K562 (cell line): ENCODE measurements around the gene PRRT2. TPM values are rescaled to one million over a fixed set of nuclear protein-coding genes. Genes with fewer than 3 reads are reported as not detected.

Experiments used
- ATF6 ChIP-seq: sonication (generic); formaldehyde crosslinking; IDR thresholded peaks from 2 replicates; pipeline ENCODE4 v1.4.0; 2020; ENCODE audit warnings: mild to moderate bottlenecking, missing genetic modification reagents
- BMI1 ChIP-seq: fragments of 150-350 bp; IDR thresholded peaks from 2 replicates; pipeline ENCODE4 v1.6.1; 2014; ENCODE audit warnings: low read length
- CTCFL ChIP-seq: IDR thresholded peaks from 2 replicates; pipeline ENCODE4 v1.6.1; 2011; ENCODE audit warnings: borderline replicate concordance, low read depth, mild to moderate bottlenecking, moderate library complexity, low read length; ENCODE audit not compliant: insufficient read depth, poor library complexity, severe bottlenecking
- ETS1 ChIP-seq: conservative IDR thresholded peaks from 2 replicates; pipeline ENCODE4 v1.6.1; 2011; ENCODE audit warnings: low read depth, mild to moderate bottlenecking, low read length; ENCODE audit not compliant: control insufficient read depth
- GATA2 ChIP-seq: sonication (generic); formaldehyde crosslinking; IDR thresholded peaks from 2 replicates; pipeline ENCODE4 v1.4.0; 2020; ENCODE audit warnings: mild to moderate bottlenecking, missing genetic modification reagents
- HDGF ChIP-seq: fragments of 450-650 bp; IDR thresholded peaks from 2 replicates; pipeline ENCODE4 v1.6.1; 2016
- PCBP1 ChIP-seq: fragments of 200-400 bp; formaldehyde crosslinking; IDR thresholded peaks from 2 replicates; pipeline ENCODE4 v1.6.1; 2018; ENCODE audit warnings: mild to moderate bottlenecking, low read depth, low read length; ENCODE audit not compliant: poor library complexity, severe bottlenecking
- POLR3A ChIP-seq: IDR thresholded peaks from 2 replicates; pipeline ENCODE4 v1.6.1; 2011; ENCODE audit warnings: borderline replicate concordance, mild to moderate bottlenecking, moderate library complexity; ENCODE audit not compliant: insufficient read length, insufficient read depth; ENCODE audit errors: extremely low read depth
- TBL1XR1 ChIP-seq, 2 experiments: IDR thresholded peaks; 2 replicates each; pipeline ENCODE4 v1.6.1; 2012; ENCODE audit warnings: improper control_type of control experiment in 2 of 2, low read length in 2 of 2, mild to moderate bottlenecking in 1 of 2
- UBTF ChIP-seq, 2 experiments: IDR thresholded peaks; 2 replicates each; pipeline ENCODE4 v1.6.1; 2012; ENCODE audit warnings: improper control_type of control experiment in 2 of 2, low read depth in 2 of 2, low read length in 2 of 2, borderline replicate concordance in 1 of 2
- ZNF354B ChIP-seq: fragments of 250-450 bp; sonication (Bioruptor Pico); IDR thresholded peaks from 2 replicates; pipeline ENCODE4 v1.4.0; 2020
- polyA plus RNA-seq, 8 experiments: library from polyadenylated mRNA; depleted of rRNA in 4 of 8; stranded (reverse) in 5 of 8; unstranded in 3 of 8; fragments of >200 nt; fragmentation: Nextera tagmentation in 2 of 8; fragmentation: Illumina TruSeq in 1 of 8; extraction: Ambion mirVana in 2 of 8; extraction: Trizol in 1 of 8; gene quantifications; 2 replicates each; pipeline versions ENCODE4 v1.2.1 to v1.2.3, GENCODE V29; 2011 to 2014; ENCODE audit warnings: inconsistent platforms in 1 of 8, missing spikeins in 1 of 8
- total RNA-seq, 7 experiments: library from RNA; depleted of rRNA in 6 of 7; stranded (reverse); fragments of >200 nt in 6 of 7; fragmentation: Illumina TruSeq in 2 of 7; extraction: Trizol in 2 of 7; gene quantifications; 2 replicates each; pipeline versions ENCODE4 v1.2.1 to v1.2.3, GENCODE V29; 2011 to 2021; ENCODE audit warnings: low replicate concordance in 1 of 7
- TF ChIP-seq, protein P1 (sequence below): fragments of 250-450 bp; sonication (Bioruptor Pico); IDR thresholded peaks from 2 replicates; pipeline ENCODE4 v1.4.0; 2020

The PRRT2 gene
- total and polyA plus RNA-seq, 9 of the 15 experiments (the other 6 are each of a cell fraction or from before 2014, with no cell fraction given): 0.11 to 1.0 (median 0.42) TPM; not detected in 2

DNA sequence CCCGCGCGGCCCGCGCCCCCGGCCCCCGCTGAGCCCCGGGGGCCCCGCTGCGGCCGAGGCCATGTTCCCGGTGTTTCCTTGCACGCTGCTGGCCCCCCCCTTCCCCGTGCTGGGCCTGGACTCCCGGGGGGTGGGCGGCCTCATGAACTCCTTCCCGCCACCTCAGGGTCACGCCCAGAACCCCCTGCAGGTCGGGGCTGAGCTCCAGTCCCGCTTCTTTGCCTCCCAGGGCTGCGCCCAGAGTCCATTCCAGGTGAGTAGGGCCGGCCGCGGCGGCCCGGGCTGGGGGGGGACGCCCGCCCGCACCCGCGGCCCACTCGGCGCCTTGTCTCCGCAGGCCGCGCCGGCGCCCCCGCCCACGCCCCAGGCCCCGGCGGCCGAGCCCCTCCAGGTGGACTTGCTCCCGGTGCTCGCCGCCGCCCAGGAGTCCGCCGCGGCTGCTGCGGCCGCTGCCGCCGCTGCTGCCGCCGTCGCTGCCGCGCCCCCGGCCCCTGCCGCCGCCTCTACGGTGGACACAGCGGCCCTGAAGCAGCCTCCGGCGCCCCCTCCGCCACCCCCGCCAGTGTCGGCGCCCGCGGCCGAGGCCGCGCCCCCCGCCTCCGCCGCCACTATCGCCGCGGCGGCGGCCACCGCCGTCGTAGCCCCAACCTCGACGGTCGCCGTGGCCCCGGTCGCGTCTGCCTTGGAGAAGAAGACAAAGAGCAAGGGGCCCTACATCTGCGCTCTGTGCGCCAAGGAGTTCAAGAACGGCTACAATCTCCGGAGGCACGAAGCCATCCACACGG, 5.2 kb upstream of the PRRT2 start (continued):
- TF ChIP-seq, protein P1, sequence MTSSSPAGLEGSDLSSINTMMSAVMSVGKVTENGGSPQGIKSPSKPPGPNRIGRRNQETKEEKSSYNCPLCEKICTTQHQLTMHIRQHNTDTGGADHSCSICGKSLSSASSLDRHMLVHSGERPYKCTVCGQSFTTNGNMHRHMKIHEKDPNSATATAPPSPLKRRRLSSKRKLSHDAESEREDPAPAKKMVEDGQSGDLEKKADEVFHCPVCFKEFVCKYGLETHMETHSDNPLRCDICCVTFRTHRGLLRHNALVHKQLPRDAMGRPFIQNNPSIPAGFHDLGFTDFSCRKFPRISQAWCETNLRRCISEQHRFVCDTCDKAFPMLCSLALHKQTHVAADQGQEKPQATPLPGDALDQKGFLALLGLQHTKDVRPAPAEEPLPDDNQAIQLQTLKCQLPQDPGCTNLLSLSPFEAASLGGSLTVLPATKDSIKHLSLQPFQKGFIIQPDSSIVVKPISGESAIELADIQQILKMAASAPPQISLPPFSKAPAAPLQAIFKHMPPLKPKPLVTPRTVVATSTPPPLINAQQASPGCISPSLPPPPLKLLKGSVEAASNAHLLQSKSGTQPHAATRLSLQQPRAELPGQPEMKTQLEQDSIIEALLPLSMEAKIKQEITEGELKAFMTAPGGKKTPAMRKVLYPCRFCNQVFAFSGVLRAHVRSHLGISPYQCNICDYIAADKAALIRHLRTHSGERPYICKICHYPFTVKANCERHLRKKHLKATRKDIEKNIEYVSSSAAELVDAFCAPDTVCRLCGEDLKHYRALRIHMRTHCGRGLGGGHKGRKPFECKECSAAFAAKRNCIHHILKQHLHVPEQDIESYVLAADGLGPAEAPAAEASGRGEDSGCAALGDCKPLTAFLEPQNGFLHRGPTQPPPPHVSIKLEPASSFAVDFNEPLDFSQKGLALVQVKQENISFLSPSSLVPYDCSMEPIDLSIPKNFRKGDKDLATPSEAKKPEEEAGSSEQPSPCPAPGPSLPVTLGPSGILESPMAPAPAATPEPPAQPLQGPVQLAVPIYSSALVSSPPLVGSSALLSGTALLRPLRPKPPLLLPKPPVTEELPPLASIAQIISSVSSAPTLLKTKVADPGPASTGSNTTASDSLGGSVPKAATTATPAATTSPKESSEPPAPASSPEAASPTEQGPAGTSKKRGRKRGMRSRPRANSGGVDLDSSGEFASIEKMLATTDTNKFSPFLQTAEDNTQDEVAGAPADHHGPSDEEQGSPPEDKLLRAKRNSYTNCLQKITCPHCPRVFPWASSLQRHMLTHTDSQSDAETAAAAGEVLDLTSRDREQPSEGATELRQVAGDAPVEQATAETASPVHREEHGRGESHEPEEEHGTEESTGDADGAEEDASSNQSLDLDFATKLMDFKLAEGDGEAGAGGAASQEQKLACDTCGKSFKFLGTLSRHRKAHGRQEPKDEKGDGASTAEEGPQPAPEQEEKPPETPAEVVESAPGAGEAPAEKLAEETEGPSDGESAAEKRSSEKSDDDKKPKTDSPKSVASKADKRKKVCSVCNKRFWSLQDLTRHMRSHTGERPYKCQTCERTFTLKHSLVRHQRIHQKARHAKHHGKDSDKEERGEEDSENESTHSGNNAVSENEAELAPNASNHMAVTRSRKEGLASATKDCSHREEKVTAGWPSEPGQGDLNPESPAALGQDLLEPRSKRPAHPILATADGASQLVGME (CRISPR knock-in tag): no peak
- TF ChIP-seq CTCFL: peak; percentile 1
- peak; percentile 63 for TF ChIP-seq PCBP1
- TF ChIP-seq UBTF (IDR thresholded peaks at IDR 0.05; ENCODE audit: borderline replicate concordance in 1 of 2, low read depth in 2 of 2, low read length in 2 of 2): peak in 1 of 2 experiments; percentile 47; a peak in 1 of 4 replicates
- no peak for TF ChIP-seq BMI1
- TF ChIP-seq HDGF: no peak
- no peak for TF ChIP-seq ZNF354B (CRISPR knock-in tag)
- TF ChIP-seq POLR3A: no peak
- no peak for TF ChIP-seq GATA2 (CRISPR knock-in tag)
- TF ChIP-seq TBL1XR1 (IDR thresholded peaks at IDR 0.05; ENCODE audit: low read length in 2 of 2): no peak
- no peak for TF ChIP-seq ETS1
- TF ChIP-seq ATF6 (CRISPR knock-in tag): no peak
